HepG2 (cell line): ENCODE results near the gene RPAP3. TPM values are rescaled to one million over a fixed set of nuclear protein-coding genes. Genes with fewer than 3 reads are reported as not detected.

Experiments
- AGO2 ChIP-seq: fragments of 200-400 bp; formaldehyde crosslinking; optimal IDR thresholded peaks from 2 replicates; pipeline ENCODE3; 2017; ENCODE audit warnings: mild to moderate bottlenecking, low read depth, low read length, moderate library complexity
- ATF5 ChIP-seq: sonication (generic); formaldehyde crosslinking; IDR thresholded peaks from 2 replicates; pipeline ENCODE4 v1.4.0; 2020; ENCODE audit warnings: mild to moderate bottlenecking, low read depth, missing genetic modification reagents
- CREB3 ChIP-seq: sonication (generic); formaldehyde crosslinking; IDR thresholded peaks from 2 replicates; pipeline ENCODE4 v1.5.0; 2020; ENCODE audit warnings: missing genetic modification reagents
- DBP ChIP-seq: sonication (generic); formaldehyde crosslinking; IDR thresholded peaks from 2 replicates; pipeline ENCODE4 v1.4.0; 2020; ENCODE audit warnings: missing genetic modification reagents; ENCODE audit errors: not compliant biosample characterization
- FOXA1 ChIP-seq, 2 experiments: fragments of 450-650 bp in 1 of 2; sonication (generic) in 1 of 2; formaldehyde crosslinking in 1 of 2; IDR thresholded peaks; 2 replicates each; pipeline versions ENCODE4 v1.4.0 to v1.6.1; 2016 to 2020; ENCODE audit warnings: missing genetic modification reagents in 1 of 2
- FOXJ3 ChIP-seq: sonication (generic); formaldehyde crosslinking; IDR thresholded peaks from 2 replicates; pipeline ENCODE4 v1.4.0; 2020; ENCODE audit warnings: missing genetic modification reagents, mild to moderate bottlenecking, borderline replicate concordance
- HMGXB4 ChIP-seq, 2 experiments: sonication (generic) in 1 of 2; formaldehyde crosslinking in 1 of 2; IDR thresholded peaks; 2 replicates each; pipeline versions ENCODE4 v1.4.0 to v1.6.1; 2018 to 2020; ENCODE audit warnings: missing genetic modification reagents in 2 of 2, borderline replicate concordance in 1 of 2, low read depth in 1 of 2, mild to moderate bottlenecking in 1 of 2, missing biosample characterization in 1 of 2
- HNF4G ChIP-seq, 2 experiments: sonication (generic) in 1 of 2; formaldehyde crosslinking in 1 of 2; IDR thresholded peaks; 2 replicates each; pipeline versions ENCODE4 v1.4.0 to v1.6.1; 2011 to 2020; ENCODE audit warnings: borderline replicate concordance in 2 of 2, low read depth in 2 of 2, mild to moderate bottlenecking in 2 of 2, low read length in 1 of 2, missing genetic modification reagents in 1 of 2, moderate library complexity in 1 of 2
- HOXA7 ChIP-seq: sonication (generic); formaldehyde crosslinking; IDR thresholded peaks from 2 replicates; pipeline ENCODE4 v1.8.1; 2022; ENCODE audit warnings: mild to moderate bottlenecking, missing genetic modification reagents, moderate library complexity
- MXI1 ChIP-seq: IDR thresholded peaks from 3 replicates; pipeline ENCODE4 v1.6.1; 2012; ENCODE audit warnings: low read depth, low read length, inconsistent platforms, borderline replicate concordance
- SP5 ChIP-seq: IDR thresholded peaks from 2 replicates; pipeline ENCODE4 v1.6.1; 2016; ENCODE audit warnings: low read depth, borderline replicate concordance
- ZBTB49 ChIP-seq: sonication (generic); formaldehyde crosslinking; IDR thresholded peaks from 2 replicates; pipeline ENCODE4 v1.4.0; 2020; ENCODE audit warnings: missing genetic modification reagents, borderline replicate concordance
- ZHX1 ChIP-seq: sonication (generic); formaldehyde crosslinking; IDR thresholded peaks from 2 replicates; pipeline ENCODE4 v1.8.1; 2022; ENCODE audit warnings: low read depth, mild to moderate bottlenecking, missing genetic modification reagents
- ZNF274 ChIP-seq: sonication (generic); formaldehyde crosslinking; IDR thresholded peaks from 2 replicates; pipeline ENCODE4 v1.5.1; 2020; ENCODE audit warnings: mild to moderate bottlenecking, missing genetic modification reagents
- polyA plus RNA-seq, 8 experiments: library from polyadenylated mRNA; depleted of rRNA in 3 of 8; stranded (reverse) in 7 of 8; unstranded in 1 of 8; fragments of >200 nt; fragmentation: Illumina TruSeq in 4 of 8; extraction: Trizol in 4 of 8; gene quantifications; 2 replicates each; pipeline versions ENCODE4 v1.2.1 to v1.2.3, GENCODE V29; 2011 to 2016; ENCODE audit warnings: low read depth in 4 of 8, missing spikeins in 1 of 8, mixed read lengths in 1 of 8; ENCODE audit not compliant: insufficient read depth in 1 of 8
- total RNA-seq, 5 experiments: library from RNA; depleted of rRNA; stranded (reverse); fragments of >200 nt; fragmentation: Illumina TruSeq; extraction: Trizol; gene quantifications; 2 replicates each; pipeline ENCODE4 v1.2.3, GENCODE V29; 2016; ENCODE audit warnings: low read depth in 1 of 5

RPAP3 gene
- total and polyA plus RNA-seq, 2 of the 13 experiments (the other 11 are each of a cell fraction or from before 2014, with no cell fraction given): 8.8 to 32.8 TPM

GRCh38 chr12:47705566-47706425 lies at the start of gene RPAP3 (continued):
- TF ChIP-seq HNF4G (IDR thresholded peaks at IDR 0.05; ENCODE audit: borderline replicate concordance, low read depth, low read length) (no peak), HNF4G (CRISPR knock-in tag; IDR thresholded peaks at IDR 0.05; ENCODE audit: borderline replicate concordance, low read depth) (no peak), HMGXB4 (CRISPR knock-in tag; IDR thresholded peaks at IDR 0.05; ENCODE audit: borderline replicate concordance in 1 of 2, low read depth in 1 of 2) (peak; percentile 83 to 85; a peak in 3 of 4 replicates), ZHX1 (CRISPR knock-in tag) (no peak), FOXJ3 (CRISPR knock-in tag) (no peak), AGO2 (peak; percentile 53), DBP (CRISPR knock-in tag) (no peak), CREB3 (CRISPR knock-in tag) (0 out of 2 replicates have a peak, but pooled peaks have one; percentile 12), FOXA1 (IDR thresholded peaks at IDR 0.05) (no peak), FOXA1 (CRISPR knock-in tag; IDR thresholded peaks at IDR 0.05) (no peak), MXI1 (peak; percentile 21; the same call in 1 of the 3 replicates), HOXA7 (CRISPR knock-in tag) (no peak), SP5 (CRISPR knock-in tag) (peak; percentile 73; the same call in 1 of the 2 replicates), ATF5 (CRISPR knock-in tag) (no peak), ZNF274 (CRISPR knock-in tag) (0 out of 2 replicates have a peak, but pooled peaks have one; percentile 51), ZBTB49 (no peak)
